Lower lobe of right lung (tissue), 2 donors: ENCODE results near the gene LGALS1. TPM values are rescaled to one million over a fixed set of nuclear protein-coding genes. Genes with fewer than 3 reads are reported as not detected.

ENCODE experiments used
- ATAC-seq, 2 donors: fragments of 200-7000 bp; cut with Tn5 transposase; one replicate each; pipeline ENCODE4 v1.9.1; 2020 to 2022; ENCODE audit warnings: mild to moderate bottlenecking in 2 of 2, moderate library complexity in 2 of 2
- DNase-seq: peaks from one replicate; pipeline ENCODE4 v3.0.0-alpha.2; 2020
- H3K27ac ChIP-seq: fragments of 200-600 bp; one replicate; pipeline ENCODE4 v1.8.0; 2022
- H3K27me3 ChIP-seq: fragments of 200-600 bp; one replicate; pipeline ENCODE4 v1.8.0; 2022; ENCODE audit warnings: low read depth
- H3K36me3 ChIP-seq: fragments of 200-600 bp; one replicate; pipeline ENCODE4 v1.8.0; 2022; ENCODE audit warnings: mild to moderate bottlenecking
- H3K4me1 ChIP-seq: fragments of 200-600 bp; one replicate; pipeline ENCODE4 v1.8.0; 2022
- H3K4me3 ChIP-seq: fragments of 200-600 bp; one replicate; pipeline ENCODE4 v1.8.0; 2022; ENCODE audit warnings: mild to moderate bottlenecking
- H3K9me3 ChIP-seq: fragments of 200-600 bp; one replicate; pipeline ENCODE4 v1.8.0; 2022
- CTCF ChIP-seq: fragments of 200-600 bp; IDR thresholded peaks from one replicate; pipeline ENCODE4 v1.8.0; 2022; ENCODE audit warnings: antibody characterized with exemption, mild to moderate bottlenecking
- intact Hi-C: fragments of 100-400 bp; cut with DNase I; formaldehyde crosslinking; loops from one replicate; pipeline ENCODE4 v1.11.0; 2022
- total RNA-seq: library from RNA; stranded (reverse); fragmentation: NEBNext Ultra II Directional; extraction: Animal tissue kit (Norgen Biotek cat#: 25700); gene quantifications from one replicate; pipeline ENCODE4 v1.2.1, GENCODE V29; 2021
- donor health status: DM: no; HTN: yes; CAD: no; lungs with severe emphysema.

Gene LGALS1
- total RNA-seq, 1 donor from 2014 or later, result 425 TPM

DNA sequence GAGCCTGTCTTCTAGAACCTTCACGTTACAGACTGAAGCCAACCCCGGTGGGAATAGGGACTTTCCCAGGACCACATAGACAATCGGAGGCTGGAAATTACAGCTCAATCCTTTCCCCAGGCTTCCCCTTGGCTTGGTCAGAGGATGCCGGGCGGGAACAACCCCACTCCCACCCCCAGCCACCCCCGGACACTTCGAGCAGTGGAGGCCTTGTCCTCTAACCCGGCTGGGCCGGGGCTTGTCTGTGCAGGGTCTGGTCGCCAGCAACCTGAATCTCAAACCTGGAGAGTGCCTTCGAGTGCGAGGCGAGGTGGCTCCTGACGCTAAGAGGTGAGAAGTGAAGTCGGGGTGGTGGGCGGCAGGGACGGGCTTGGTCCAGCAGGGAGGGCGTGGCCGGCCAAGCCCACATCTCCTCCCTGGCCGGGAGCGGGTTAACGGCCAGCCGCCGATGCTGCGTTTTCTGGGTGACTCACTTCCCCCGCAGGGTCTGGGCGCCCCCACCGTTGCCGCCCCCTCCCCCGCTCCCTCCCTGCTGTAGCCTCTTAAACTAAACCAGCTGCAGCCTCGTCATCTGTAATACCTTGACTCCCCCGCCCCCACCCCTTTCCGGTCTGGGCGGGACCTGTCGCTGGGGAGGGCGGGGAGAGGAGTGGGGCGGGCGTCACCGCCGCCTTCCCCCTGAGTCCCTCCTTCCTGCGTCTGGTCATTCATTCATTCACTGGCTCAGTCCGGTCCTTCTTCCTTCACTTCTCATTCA lies 1.5 kb downstream of the LGALS1 start:
- Histone ChIP-seq H3K27me3 (no peaks in the 10 kb centered on the region), H3K4me1 (peaks cover 61% of the 10 kb centered on the region), H3K9me3 (no peaks in the 10 kb centered on the region), H3K27ac (peak overlapping the region; percentile 85), H3K36me3 (peaks cover 28% of the 10 kb centered on the region), H3K4me3 (peak overlapping the region; percentile 69)
- ATAC-seq, result peak; percentile 75 to 76
- intact Hi-C loops, result no loop called here
- TF ChIP-seq CTCF, result no peak
- DNase-seq, result peak; percentile 88

- H3K9me3 ChIP-seq, result no peaks in the 10 kb centered on the region
- peaks cover 28% of the 10 kb centered on the region for H3K36me3 ChIP-seq
- H3K27ac ChIP-seq, result peak overlapping the region; percentile 85
- H3K27me3 ChIP-seq, result no peaks in the 10 kb centered on the region
- no peak for ATAC-seq
- no peak for DNase-seq
- H3K4me3 ChIP-seq, result peak overlapping the region; percentile 69
- intact Hi-C loops, result no loop called here
- no peak for TF ChIP-seq CTCF
- H3K4me1 ChIP-seq, result peaks cover 56% of the 10 kb centered on the region
Measured at GRCh38 chr22:37677493-37677974, 2.1 kb downstream of the LGALS1 start.

DNA sequence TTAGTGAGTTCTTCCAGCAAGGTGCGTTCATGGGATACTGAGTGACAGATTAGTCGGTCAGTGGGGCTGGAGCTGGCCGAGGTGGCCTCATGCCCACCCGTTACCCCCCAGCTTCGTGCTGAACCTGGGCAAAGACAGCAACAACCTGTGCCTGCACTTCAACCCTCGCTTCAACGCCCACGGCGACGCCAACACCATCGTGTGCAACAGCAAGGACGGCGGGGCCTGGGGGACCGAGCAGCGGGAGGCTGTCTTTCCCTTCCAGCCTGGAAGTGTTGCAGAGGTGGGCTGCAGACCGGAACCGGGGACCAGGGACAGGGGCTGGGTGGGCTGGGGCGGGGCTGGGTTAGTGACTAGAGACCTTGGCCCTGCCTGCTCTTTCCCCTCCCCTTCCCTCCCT lies 2.9 kb downstream of the LGALS1 start:
- H3K27ac ChIP-seq, result no peak overlapping the region
- no peak for TF ChIP-seq CTCF
- DNase-seq, result no peak
- no peaks in the 10 kb centered on the region for H3K9me3 ChIP-seq
- H3K4me3 ChIP-seq, result no peak overlapping the region
- H3K27me3 ChIP-seq, result no peaks in the 10 kb centered on the region
- H3K36me3 ChIP-seq, result peaks cover 28% of the 10 kb centered on the region
- intact Hi-C loops, result no loop called here
- peaks cover 49% of the 10 kb centered on the region for H3K4me1 ChIP-seq
- ATAC-seq, result no peak

- DNase-seq, result no peak
- intact Hi-C loops, result no loop called here
- no peak for TF ChIP-seq CTCF
- Histone ChIP-seq H3K36me3 (peaks cover 28% of the 10 kb centered on the region), H3K4me3 (no peak overlapping the region), H3K27me3 (no peaks in the 10 kb centered on the region), H3K4me1 (peaks cover 38% of the 10 kb centered on the region), H3K9me3 (no peaks in the 10 kb centered on the region), H3K27ac (no peak overlapping the region)
- ATAC-seq, result no peak
Measured at GRCh38 chr22:37679670-37680069, 4.2 kb downstream of the LGALS1 start.

GRCh38 chr22:37680191-37680851 lies 4.9 kb downstream of the LGALS1 start:
- intact Hi-C loops, result no loop called here
- Histone ChIP-seq H3K9me3 (no peaks in the 10 kb centered on the region), H3K36me3 (peaks cover 28% of the 10 kb centered on the region), H3K4me3 (no peak overlapping the region), H3K27ac (no peak overlapping the region), H3K4me1 (peaks cover 32% of the 10 kb centered on the region), H3K27me3 (no peaks in the 10 kb centered on the region)
- DNase-seq, result no peak
- ATAC-seq, result no peak
- TF ChIP-seq CTCF, result no peak
